ENCODE measurements around the gene TMEM267. TPM values are rescaled to one million over a fixed set of nuclear protein-coding genes. Genes with fewer than 3 reads are reported as not detected.
"Not testable (repeated sequence)": the region's sequence is repeated elsewhere in the genome, so short reads cannot be mapped to it uniquely, and the experiment has no call there.

Gene TMEM267
- total RNA-seq, 1 donor from 2014 or later, result 12.8 TPM

DNA sequence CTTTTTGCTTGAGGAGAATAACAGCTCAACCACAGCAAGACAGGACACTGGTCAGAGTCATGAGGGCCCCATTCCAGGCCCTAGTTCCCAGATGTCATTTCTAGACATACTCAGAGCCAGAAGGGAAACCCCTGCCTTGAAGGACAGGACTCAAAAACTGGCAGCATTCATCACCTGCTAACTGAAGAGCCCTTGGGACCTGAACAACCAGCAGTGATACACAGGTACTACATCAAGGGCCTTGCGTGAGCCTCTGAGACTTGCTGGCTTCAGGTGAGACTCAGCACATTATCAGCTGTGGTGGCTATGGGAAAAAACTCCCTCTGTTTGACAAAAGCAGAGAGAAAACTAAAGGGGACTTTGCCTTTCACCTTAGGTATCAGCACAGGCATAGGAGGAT is 22.6 kb downstream of the TMEM267 start:
- peaks cover 0 to 4% of the 10 kb centered on the region in 2 donors for H3K36me3 ChIP-seq
- TF ChIP-seq POLR2A (IDR thresholded peaks at IDR 0.05), result no peak
- TF ChIP-seq POLR2AphosphoS5 (IDR thresholded peaks at IDR 0.05; ENCODE audit: insufficient read depth in 1 of 2, low read depth in 1 of 2), result no peak
- TF ChIP-seq, protein P1, sequence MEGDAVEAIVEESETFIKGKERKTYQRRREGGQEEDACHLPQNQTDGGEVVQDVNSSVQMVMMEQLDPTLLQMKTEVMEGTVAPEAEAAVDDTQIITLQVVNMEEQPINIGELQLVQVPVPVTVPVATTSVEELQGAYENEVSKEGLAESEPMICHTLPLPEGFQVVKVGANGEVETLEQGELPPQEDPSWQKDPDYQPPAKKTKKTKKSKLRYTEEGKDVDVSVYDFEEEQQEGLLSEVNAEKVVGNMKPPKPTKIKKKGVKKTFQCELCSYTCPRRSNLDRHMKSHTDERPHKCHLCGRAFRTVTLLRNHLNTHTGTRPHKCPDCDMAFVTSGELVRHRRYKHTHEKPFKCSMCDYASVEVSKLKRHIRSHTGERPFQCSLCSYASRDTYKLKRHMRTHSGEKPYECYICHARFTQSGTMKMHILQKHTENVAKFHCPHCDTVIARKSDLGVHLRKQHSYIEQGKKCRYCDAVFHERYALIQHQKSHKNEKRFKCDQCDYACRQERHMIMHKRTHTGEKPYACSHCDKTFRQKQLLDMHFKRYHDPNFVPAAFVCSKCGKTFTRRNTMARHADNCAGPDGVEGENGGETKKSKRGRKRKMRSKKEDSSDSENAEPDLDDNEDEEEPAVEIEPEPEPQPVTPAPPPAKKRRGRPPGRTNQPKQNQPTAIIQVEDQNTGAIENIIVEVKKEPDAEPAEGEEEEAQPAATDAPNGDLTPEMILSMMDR (IDR thresholded peaks at IDR 0.05), result no peak
- H3K9me3 ChIP-seq, result no peaks in the 10 kb centered on the region
- no peaks in the 10 kb centered on the region for H3K4me1 ChIP-seq
- H3K27ac ChIP-seq, result no peak overlapping the region
- no peaks in the 10 kb centered on the region for H3K27me3 ChIP-seq
- no peak for DNase-seq (ENCODE audit: extremely low spot score in 2 of 2)
- intact Hi-C loops (cut with DNase I), result no loop called here
- H3K4me3 ChIP-seq, result no peak overlapping the region

DNA sequence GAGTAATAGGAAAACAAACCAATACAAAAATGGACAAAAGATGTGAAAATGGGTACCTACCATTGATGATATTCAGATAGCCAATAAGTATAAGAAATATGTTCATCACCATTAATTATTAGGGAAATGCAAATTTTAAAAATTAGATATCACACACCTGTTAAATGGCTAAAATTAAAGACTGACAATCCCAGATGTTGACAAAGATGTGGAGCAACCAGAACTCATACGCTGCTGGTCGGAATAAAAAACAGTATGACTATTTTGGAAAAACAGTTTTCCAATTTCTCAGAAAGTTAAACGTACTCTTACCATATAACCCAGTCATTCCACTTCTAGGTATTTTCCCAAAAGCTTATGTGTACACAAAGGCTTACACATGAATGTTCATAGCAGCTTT is 27.1 kb downstream of the TMEM267 start:
- H3K36me3 ChIP-seq, result peaks cover 0 to 4% of the 10 kb centered on the region in 2 donors
- TF ChIP-seq POLR2A (IDR thresholded peaks at IDR 0.05) (no peak), POLR2AphosphoS5 (IDR thresholded peaks at IDR 0.05; ENCODE audit: insufficient read depth in 1 of 2, low read depth in 1 of 2) (no peak)
- TF ChIP-seq, protein P1 (IDR thresholded peaks at IDR 0.05), result no peak

DNA sequence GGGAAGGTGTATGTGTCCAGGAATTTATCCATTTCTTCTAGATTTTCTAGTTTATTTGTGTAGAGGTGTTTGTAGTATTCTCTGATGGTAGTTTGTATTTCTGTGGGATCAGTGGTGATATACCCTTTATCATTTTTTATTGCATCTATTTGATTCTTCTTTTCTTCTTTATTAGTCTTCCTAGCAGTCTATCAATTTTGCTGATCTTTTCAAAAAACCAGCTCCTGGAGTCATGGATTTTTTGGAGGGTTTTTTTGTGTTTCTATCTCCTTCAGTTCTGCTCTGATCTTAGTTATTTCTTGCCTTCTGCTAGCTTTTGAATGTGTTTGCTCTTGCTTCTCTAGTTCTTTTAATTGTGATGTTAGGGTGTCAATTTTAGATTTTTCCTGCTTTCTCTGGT is 42.1 kb downstream of the TMEM267 start:
- H3K9me3 ChIP-seq; H3K4me3 ChIP-seq; H3K27ac ChIP-seq; DNase-seq (ENCODE audit: extremely low spot score in 2 of 2); H3K27me3 ChIP-seq; intact Hi-C loops (cut with DNase I); H3K4me1 ChIP-seq: not testable (repeated sequence)
- H3K36me3 ChIP-seq, result peaks cover 0 to 14% of the 10 kb centered on the region in 2 donors

More for the DNA sequence above, 27.1 kb downstream of the TMEM267 start:
- Histone ChIP-seq H3K4me1 (no peaks in the 10 kb centered on the region), H3K9me3 (no peaks in the 10 kb centered on the region), H3K4me3 (no peak overlapping the region), H3K27ac (no peak overlapping the region), H3K27me3 (no peaks in the 10 kb centered on the region)
- intact Hi-C loops (cut with DNase I), result no loop called here
- no peak for DNase-seq (ENCODE audit: extremely low spot score in 2 of 2)

DNA sequence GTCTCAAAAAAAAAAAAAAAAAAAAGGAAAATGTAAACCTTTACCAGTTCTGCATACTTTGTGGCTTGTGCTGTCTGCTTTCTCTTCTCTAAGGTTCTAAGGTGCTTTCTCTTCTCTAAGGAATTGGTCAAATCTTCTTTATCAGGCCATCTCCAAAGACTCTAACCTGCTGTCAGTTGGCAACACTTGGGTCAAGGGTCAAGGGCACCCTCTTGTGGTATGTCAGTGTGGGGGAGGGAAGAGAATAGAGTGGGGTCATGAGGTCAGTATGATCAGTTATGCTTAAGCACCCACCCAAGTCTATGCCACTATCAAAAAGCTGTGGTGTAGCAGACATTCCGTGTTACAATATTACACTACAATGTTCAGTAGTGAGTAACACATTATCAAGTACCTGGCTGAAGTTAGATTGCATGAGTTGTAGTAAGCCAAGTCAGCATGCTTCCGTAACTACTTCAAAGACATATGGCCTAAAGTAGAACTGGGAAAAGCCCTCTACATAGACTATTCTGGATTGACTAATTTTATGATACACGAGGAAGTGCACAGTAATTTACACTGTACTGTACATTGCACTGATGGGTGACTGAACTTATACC is 46.5 kb downstream of the TMEM267 start:
- intact Hi-C loops (cut with DNase I), result no loop called here
- Histone ChIP-seq H3K4me3 (no peak overlapping the region), H3K27me3 (no peaks in the 10 kb centered on the region), H3K4me1 (peaks cover 14% of the 10 kb centered on the region), H3K36me3 (no peaks in the 10 kb centered on the region), H3K27ac (no peak overlapping the region), H3K9me3 (no peaks in the 10 kb centered on the region)
- TF ChIP-seq POLR2A (IDR thresholded peaks at IDR 0.05) (no peak), POLR2AphosphoS5 (IDR thresholded peaks at IDR 0.05; ENCODE audit: insufficient read depth in 1 of 2, low read depth in 1 of 2) (no peak)
- TF ChIP-seq, protein P1 (IDR thresholded peaks at IDR 0.05), result no peak
- no peak for DNase-seq (ENCODE audit: extremely low spot score in 2 of 2)

DNA sequence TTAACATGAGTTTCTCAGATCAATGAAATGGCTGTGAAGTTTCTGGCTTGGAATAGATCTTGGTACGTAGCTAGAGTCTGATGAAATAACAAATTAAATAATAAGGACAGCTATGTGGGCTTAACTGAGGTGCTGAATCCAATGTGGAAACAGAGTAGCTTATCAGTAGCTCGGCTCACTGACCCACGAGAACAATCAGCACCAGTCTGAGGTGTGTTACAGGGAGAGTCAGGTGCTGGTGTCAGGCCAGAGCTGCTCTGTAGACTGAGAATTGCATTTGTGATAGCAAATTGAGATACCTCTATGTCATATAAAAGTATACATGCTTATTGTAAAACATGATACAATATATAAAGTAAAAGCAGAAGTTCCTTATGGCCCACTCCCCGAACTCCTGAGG is 50.3 kb downstream of the TMEM267 start:
- no peak overlapping the region for H3K27ac ChIP-seq
- H3K9me3 ChIP-seq, result no peaks in the 10 kb centered on the region
- H3K27me3 ChIP-seq, result no peaks in the 10 kb centered on the region
- H3K4me3 ChIP-seq, result no peak overlapping the region
- TF ChIP-seq POLR2A (IDR thresholded peaks at IDR 0.05) (no peak), POLR2AphosphoS5 (IDR thresholded peaks at IDR 0.05; ENCODE audit: insufficient read depth in 1 of 2, low read depth in 1 of 2) (no peak)
- TF ChIP-seq, protein P1 (IDR thresholded peaks at IDR 0.05), result no peak
- intact Hi-C loops (cut with DNase I), result no loop called here
- H3K36me3 ChIP-seq, result no peaks in the 10 kb centered on the region
- peaks cover 17% of the 10 kb centered on the region for H3K4me1 ChIP-seq
- no peak for DNase-seq (ENCODE audit: extremely low spot score in 2 of 2)
